VCaP (cell line): ENCODE data around the gene PPFIBP1.

Source experiments
- H3K27ac ChIP-seq: fragments of 450-650 bp; 2 replicates; pipeline ENCODE4 v1.5.1; 2017
- TF ChIP-seq, protein P1 (sequence below): fragments of 450-650 bp; conservative IDR thresholded peaks from 2 replicates; pipeline ENCODE4 v1.5.1; 2017; ENCODE audit warnings: mild to moderate bottlenecking, moderate library complexity

PPFIBP1 gene

DNA sequence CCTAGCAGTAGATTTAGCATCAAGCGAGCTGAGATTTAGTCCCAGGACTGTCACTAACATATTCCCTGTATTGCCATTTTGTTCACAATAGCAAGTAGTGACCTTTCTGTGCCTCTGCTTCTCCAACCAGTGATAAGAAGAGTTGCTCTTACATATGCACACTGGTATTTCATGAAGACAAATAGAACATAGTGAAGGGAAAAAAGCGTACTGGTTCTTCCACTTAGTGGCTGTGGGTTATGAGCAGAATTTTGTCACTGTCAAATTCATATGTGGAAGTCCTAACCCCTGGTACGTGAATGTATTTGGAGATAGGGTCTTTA is 12.3 kb upstream of the PPFIBP1 start:
- no peak overlapping the region; the same call in 1 of the 2 replicates for H3K27ac ChIP-seq
- TF ChIP-seq, protein P1, sequence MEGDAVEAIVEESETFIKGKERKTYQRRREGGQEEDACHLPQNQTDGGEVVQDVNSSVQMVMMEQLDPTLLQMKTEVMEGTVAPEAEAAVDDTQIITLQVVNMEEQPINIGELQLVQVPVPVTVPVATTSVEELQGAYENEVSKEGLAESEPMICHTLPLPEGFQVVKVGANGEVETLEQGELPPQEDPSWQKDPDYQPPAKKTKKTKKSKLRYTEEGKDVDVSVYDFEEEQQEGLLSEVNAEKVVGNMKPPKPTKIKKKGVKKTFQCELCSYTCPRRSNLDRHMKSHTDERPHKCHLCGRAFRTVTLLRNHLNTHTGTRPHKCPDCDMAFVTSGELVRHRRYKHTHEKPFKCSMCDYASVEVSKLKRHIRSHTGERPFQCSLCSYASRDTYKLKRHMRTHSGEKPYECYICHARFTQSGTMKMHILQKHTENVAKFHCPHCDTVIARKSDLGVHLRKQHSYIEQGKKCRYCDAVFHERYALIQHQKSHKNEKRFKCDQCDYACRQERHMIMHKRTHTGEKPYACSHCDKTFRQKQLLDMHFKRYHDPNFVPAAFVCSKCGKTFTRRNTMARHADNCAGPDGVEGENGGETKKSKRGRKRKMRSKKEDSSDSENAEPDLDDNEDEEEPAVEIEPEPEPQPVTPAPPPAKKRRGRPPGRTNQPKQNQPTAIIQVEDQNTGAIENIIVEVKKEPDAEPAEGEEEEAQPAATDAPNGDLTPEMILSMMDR, result no peak

GRCh38 chr12:27513155-27513824 is 10.7 kb upstream of the PPFIBP1 start:
- H3K27ac ChIP-seq, result no peak overlapping the region
- TF ChIP-seq, protein P1, result no peak

DNA sequence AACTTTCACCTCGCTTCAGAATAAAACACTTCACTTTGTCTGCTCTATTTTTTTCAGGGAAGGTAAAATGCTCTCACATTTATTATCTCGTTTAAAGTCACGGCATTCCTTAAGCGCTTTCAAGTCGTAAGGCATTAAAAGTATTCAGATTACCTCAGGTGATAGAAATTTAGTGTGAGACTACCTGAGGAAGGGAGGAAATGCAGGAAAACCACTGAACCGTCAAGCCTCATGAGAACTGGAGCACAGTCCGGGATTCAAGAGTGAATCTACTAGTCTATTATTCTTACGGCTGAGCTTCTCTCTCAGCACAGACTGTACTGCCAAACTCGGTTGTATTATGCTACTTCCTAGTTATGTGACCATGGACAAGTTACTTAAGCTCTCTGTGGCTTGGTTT is 8.3 kb upstream of the PPFIBP1 start:
- TF ChIP-seq, protein P1, result no peak
- no peak overlapping the region for H3K27ac ChIP-seq

DNA sequence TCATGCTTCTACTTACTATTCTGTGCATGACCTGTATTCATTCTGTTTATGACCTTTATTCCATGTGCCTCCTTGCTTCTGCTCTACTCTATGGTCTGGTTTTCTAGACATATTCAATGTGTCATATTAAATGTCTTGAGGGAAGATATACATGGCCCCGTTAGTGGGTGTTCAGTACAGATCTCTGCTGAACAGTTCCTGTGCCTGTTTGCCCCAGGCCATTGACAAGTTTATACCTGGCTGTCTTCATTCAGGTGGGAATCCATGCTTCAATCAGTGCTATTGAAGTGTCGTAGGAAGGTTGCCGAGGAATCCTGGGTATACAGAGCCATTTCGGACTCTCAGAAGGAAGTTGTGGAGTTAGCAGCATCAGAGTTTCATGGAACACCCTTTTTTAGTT is 7.4 kb upstream of the PPFIBP1 start:
- no peak overlapping the region for H3K27ac ChIP-seq
- TF ChIP-seq, protein P1, result no peak

GRCh38 chr12:27517546-27517945 is 6.5 kb upstream of the PPFIBP1 start:
- H3K27ac ChIP-seq, result no peak overlapping the region
- TF ChIP-seq, protein P1, result no peak

DNA sequence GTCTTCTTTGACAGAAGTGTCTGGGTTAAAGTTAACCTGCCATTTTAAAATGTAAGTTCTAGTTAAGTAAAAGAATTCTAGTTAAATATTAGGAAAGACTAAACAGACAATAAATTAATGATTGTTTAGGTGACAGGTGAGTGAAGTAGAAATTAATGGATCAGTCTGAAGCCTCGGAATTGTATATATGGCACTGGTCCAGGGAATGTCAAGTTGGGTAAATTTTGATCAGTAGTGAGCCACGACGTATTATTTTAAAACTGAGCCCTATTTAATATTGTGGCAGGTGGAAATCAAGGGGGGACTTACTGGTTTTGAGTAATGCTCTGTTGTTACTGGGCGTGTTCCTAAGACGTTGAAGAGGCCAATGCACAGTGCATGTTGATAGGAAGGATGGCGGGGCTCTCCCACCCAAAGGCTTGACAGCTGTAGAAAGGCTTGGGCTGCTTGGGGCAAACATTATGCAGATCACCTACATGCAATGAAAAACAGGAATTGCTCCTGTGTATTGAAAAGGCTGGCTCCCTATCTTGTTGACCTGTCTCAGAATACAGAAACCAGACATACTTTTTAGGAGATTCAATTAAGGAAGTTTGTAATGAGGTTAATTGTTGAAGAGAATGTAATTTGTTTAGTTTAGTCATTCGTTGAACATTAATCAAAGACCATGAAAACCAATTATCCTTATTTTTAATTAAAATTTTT is 5.9 kb upstream of the PPFIBP1 start:
- no peak overlapping the region for H3K27ac ChIP-seq
- TF ChIP-seq, protein P1, result no peak

DNA sequence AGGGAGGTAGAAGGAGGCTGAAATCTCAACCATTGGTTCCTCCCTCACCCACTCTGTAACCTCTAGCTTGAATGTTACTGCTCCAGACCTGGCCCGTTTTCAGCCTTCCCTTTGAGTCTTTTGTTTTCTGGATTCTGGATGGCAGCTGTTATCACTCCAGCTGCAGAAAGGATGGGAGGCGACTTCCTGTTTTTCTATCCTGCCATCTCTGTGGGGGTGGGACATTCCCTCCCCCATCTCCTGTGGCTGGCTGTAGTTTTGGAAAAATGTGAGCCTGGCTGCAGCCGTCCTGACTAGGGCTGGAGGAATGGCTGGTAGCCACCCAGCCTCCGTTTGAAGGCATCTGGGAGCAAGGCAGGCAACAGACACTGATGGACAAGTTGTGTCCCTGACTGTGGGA is 2.9 kb upstream of the PPFIBP1 start:
- TF ChIP-seq, protein P1, result no peak
- H3K27ac ChIP-seq, result no peak overlapping the region
